Adipocyte (in vitro differentiated cells): ENCODE results near the gene MRPS6.

ENCODE experiments used
- DNase-seq: peaks from one replicate; pipeline ENCODE4 v3.0.0-alpha.2; 2015; ENCODE audit warnings: low read depth
- H3K27me3 ChIP-seq: replicated peaks from 2 replicates; pipeline ENCODE4 v1.7.0; 2013; ENCODE audit warnings: mild to moderate bottlenecking, low read length, moderate library complexity; ENCODE audit not compliant: control insufficient read depth, insufficient read depth
- H3K36me3 ChIP-seq: 2 replicates; pipeline ENCODE4 v1.7.0; 2013; ENCODE audit warnings: low read length, mild to moderate bottlenecking, moderate library complexity; ENCODE audit not compliant: control insufficient read depth, insufficient read depth, severe bottlenecking
- H3K4me1 ChIP-seq: 2 replicates; pipeline ENCODE4 v1.7.0; 2013; ENCODE audit warnings: mild to moderate bottlenecking, low read length, moderate library complexity; ENCODE audit not compliant: control insufficient read depth, insufficient read depth
- H3K4me3 ChIP-seq: 2 replicates; pipeline ENCODE4 v1.7.0; 2013; ENCODE audit warnings: mild to moderate bottlenecking, low read length, moderate library complexity
- H3K9ac ChIP-seq: 2 replicates; pipeline ENCODE4 v1.7.0; 2013; ENCODE audit warnings: mild to moderate bottlenecking, low read length, moderate library complexity
- H3K9me3 ChIP-seq: 2 replicates; pipeline ENCODE4 v1.7.0; 2013; ENCODE audit warnings: mild to moderate bottlenecking, low read length, moderate library complexity; ENCODE audit not compliant: control insufficient read depth

The MRPS6 gene

GRCh38 chr21:34105947-34106541 is 32.7 kb downstream of the MRPS6 start:
- H3K27me3 ChIP-seq = no peaks in the 10 kb centered on the region
- H3K4me3 ChIP-seq = no peak overlapping the region
- H3K4me1 ChIP-seq = peaks cover 38% of the 10 kb centered on the region
- peak overlapping the region; percentile 23 for H3K9ac ChIP-seq
- peaks cover 13% of the 10 kb centered on the region for H3K36me3 ChIP-seq
- peak; percentile 60 for DNase-seq
- H3K9me3 ChIP-seq = no peaks in the 10 kb centered on the region

- Histone ChIP-seq H3K9me3 (no peaks in the 10 kb centered on the region), H3K9ac (no peak overlapping the region), H3K27me3 (no peaks in the 10 kb centered on the region), H3K4me1 (peaks cover 36% of the 10 kb centered on the region), H3K4me3 (no peak overlapping the region), H3K36me3 (peaks cover 12% of the 10 kb centered on the region)
- no peak for DNase-seq
Observed at GRCh38 chr21:34107606-34108005, 34.2 kb downstream of the MRPS6 start.

GRCh38 chr21:34109075-34109474 is 35.7 kb downstream of the MRPS6 start:
- H3K27me3 ChIP-seq = no peaks in the 10 kb centered on the region
- H3K4me3 ChIP-seq = no peak overlapping the region
- no peak overlapping the region for H3K9ac ChIP-seq
- no peak for DNase-seq
- H3K36me3 ChIP-seq = peaks cover 5% of the 10 kb centered on the region
- H3K9me3 ChIP-seq = no peaks in the 10 kb centered on the region
- H3K4me1 ChIP-seq = peaks cover 35% of the 10 kb centered on the region

- H3K4me1 ChIP-seq = peaks cover 30% of the 10 kb centered on the region
- H3K4me3 ChIP-seq = no peak overlapping the region
- no peak overlapping the region for H3K9ac ChIP-seq
- no peaks in the 10 kb centered on the region for H3K27me3 ChIP-seq
- no peak for DNase-seq
- peaks cover 5% of the 10 kb centered on the region for H3K36me3 ChIP-seq
- no peaks in the 10 kb centered on the region for H3K9me3 ChIP-seq
Observed at GRCh38 chr21:34110594-34111202, 37.3 kb downstream of the MRPS6 start.

- Histone ChIP-seq H3K36me3 (peaks cover 5% of the 10 kb centered on the region), H3K27me3 (no peaks in the 10 kb centered on the region), H3K9ac (no peak overlapping the region), H3K4me3 (no peak overlapping the region), H3K9me3 (no peaks in the 10 kb centered on the region), H3K4me1 (peaks cover 18% of the 10 kb centered on the region)
- DNase-seq = no peak
Observed at GRCh38 chr21:34112316-34113033, 39.1 kb downstream of the MRPS6 start.

- Histone ChIP-seq H3K9ac (no peak overlapping the region), H3K27me3 (no peaks in the 10 kb centered on the region), H3K36me3 (no peaks in the 10 kb centered on the region), H3K4me3 (no peak overlapping the region), H3K4me1 (peaks cover 18% of the 10 kb centered on the region), H3K9me3 (no peaks in the 10 kb centered on the region)
- no peak for DNase-seq
Observed at GRCh38 chr21:34113842-34114241, 40.5 kb downstream of the MRPS6 start.

- no peaks in the 10 kb centered on the region for H3K27me3 ChIP-seq
- H3K9ac ChIP-seq = no peak overlapping the region
- DNase-seq = no peak
- H3K4me3 ChIP-seq = no peak overlapping the region
- no peaks in the 10 kb centered on the region for H3K9me3 ChIP-seq
- H3K4me1 ChIP-seq = peaks cover 18% of the 10 kb centered on the region
- H3K36me3 ChIP-seq = no peaks in the 10 kb centered on the region
Observed at GRCh38 chr21:34115160-34115559, 41.8 kb downstream of the MRPS6 start.

- H3K9ac ChIP-seq = no peak overlapping the region
- no peak for DNase-seq
- H3K27me3 ChIP-seq = no peaks in the 10 kb centered on the region
- no peaks in the 10 kb centered on the region for H3K36me3 ChIP-seq
- H3K9me3 ChIP-seq = no peaks in the 10 kb centered on the region
- no peak overlapping the region for H3K4me3 ChIP-seq
- peaks cover 14% of the 10 kb centered on the region for H3K4me1 ChIP-seq
Observed at GRCh38 chr21:34116569-34116968, 43.2 kb downstream of the MRPS6 start.

- Histone ChIP-seq H3K27me3 (no peaks in the 10 kb centered on the region), H3K36me3 (peaks cover 8% of the 10 kb centered on the region), H3K9ac (no peak overlapping the region), H3K4me1 (no peaks in the 10 kb centered on the region), H3K9me3 (no peaks in the 10 kb centered on the region), H3K4me3 (no peak overlapping the region)
- no peak for DNase-seq
Observed at GRCh38 chr21:34120867-34121266, 47.5 kb downstream of the MRPS6 start.

- Histone ChIP-seq H3K9ac (no peak overlapping the region), H3K27me3 (no peaks in the 10 kb centered on the region), H3K4me3 (no peak overlapping the region), H3K9me3 (no peaks in the 10 kb centered on the region), H3K4me1 (no peaks in the 10 kb centered on the region), H3K36me3 (peaks cover 20% of the 10 kb centered on the region)
- no peak for DNase-seq
Observed at GRCh38 chr21:34122047-34122446, 48.7 kb downstream of the MRPS6 start.

- Histone ChIP-seq H3K4me1 (peaks cover 12% of the 10 kb centered on the region), H3K27me3 (no peaks in the 10 kb centered on the region), H3K4me3 (no peak overlapping the region), H3K9me3 (no peaks in the 10 kb centered on the region), H3K9ac (no peak overlapping the region), H3K36me3 (peaks cover 24% of the 10 kb centered on the region)
- no peak for DNase-seq
Observed at GRCh38 chr21:34123609-34124008, 50.2 kb downstream of the MRPS6 start.
